Effector CD8-positive, alpha-beta T cell (primary cell): Measurements from ENCODE around the gene EEF2K.
A peak's percentile ranks its signal among the peaks of the same experiment; 100 is the strongest.
"Not testable (repeated sequence)": the region's sequence is repeated elsewhere in the genome, so short reads cannot be mapped to it uniquely, and the experiment has no call there.

Source experiments
- DNase-seq: peaks from one replicate; lab custom pipeline; 2025; lab: John Stamatoyannopoulos, UW

Gene EEF2K

DNA sequence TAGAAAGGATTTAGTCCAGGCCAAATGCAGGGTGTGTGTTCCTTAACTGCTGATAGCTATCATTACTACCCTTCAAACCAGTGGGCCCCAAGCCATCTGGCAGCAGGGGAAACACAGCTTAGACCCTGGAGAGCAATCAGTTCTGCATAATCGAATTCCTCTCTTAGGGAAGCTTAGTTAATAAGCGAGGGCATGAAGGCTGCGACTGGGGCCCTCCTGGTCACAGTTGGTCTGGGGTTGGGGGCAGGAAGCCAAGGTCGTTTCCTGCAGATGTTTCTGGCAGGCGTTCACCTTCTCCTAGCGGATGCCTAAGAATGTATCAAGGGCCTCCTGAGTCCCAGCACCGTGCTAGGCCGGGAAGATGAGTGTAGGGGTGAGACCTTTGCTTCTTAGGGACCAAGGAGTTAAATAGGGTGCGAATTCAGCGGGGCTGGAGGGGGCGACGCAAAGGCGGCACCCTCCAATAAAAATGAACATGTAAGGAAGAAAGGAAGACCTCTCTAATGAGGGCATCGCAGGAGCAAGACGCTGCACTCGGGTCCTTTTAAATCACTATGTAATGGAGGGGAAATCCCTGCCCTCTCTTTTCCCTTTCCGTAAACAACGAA, 16.5 kb upstream of the EEF2K start:
- no peak for DNase-seq

DNA sequence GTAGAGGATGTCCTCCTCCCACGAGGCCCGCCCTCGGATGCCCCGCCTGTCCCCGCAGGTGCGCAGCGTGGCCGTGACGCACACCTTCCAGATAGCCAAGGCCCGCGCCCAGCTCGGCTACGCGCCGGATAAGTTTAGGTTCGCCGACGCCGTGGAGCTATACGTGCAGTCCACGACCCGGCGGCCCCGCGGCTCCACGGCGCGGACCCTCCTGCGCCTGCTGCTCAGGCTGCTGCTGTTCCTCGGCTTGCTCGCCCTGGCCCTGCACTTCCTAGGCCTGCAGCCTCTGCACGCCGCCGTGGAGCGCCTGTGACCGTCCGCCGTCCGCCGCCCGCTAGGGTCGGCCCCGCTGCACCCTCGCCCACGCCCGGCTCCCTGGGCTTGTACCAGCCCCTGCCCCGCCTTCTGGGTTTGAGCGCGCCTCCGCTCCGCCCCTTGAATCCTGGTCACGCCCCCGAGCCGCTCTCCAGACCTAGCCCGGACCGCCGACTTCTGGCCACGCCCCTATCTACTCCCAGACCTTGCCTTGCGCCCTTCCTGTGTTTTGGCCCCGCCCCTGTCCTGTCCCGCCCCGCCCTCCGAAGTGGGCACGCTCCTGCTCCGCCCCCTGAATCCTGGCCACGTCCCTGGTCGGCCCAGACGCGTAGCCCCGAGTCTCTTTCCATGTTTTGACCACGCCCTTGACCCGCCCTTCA, 15.8 kb upstream of the EEF2K start:
- DNase-seq: peak; percentile 87

DNA sequence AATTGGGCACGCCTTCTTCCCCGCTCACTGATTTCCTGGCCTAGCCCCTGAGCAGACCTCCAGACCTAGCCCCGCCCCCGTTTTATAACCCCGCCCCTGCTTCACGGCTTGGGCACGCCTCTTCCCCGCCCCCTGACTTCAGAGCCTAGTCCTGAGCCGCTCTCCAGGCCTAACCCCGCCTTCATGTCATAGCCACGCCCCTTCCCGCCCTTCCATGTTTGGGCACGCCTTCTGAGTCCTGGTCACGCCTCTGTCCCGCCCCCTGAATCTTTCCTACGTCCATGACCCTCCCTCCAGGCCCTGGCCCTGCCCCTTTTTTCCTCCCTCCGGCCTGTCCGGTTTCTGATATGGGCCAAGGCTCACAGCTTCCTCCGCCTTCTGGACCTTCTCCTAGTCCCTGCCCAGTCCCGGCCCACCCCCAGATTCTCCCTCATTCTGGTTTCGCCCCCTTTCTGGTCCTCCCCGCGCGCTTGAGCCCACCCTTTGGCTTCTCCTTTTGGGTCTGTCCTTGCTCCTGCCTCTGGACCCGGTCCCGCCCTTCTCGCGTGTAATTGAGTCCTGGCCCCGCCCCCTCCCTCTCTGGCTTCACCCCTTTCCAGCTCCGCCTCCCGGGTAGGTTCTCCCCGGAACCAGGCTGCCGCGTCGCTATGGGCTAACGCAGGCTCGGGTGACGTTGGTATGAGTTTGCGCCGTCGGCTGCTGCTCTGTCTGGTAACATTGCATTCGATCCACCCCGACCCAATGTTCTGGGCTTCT, 15.1 kb upstream of the EEF2K start:
- DNase-seq: peak; percentile 99

DNA sequence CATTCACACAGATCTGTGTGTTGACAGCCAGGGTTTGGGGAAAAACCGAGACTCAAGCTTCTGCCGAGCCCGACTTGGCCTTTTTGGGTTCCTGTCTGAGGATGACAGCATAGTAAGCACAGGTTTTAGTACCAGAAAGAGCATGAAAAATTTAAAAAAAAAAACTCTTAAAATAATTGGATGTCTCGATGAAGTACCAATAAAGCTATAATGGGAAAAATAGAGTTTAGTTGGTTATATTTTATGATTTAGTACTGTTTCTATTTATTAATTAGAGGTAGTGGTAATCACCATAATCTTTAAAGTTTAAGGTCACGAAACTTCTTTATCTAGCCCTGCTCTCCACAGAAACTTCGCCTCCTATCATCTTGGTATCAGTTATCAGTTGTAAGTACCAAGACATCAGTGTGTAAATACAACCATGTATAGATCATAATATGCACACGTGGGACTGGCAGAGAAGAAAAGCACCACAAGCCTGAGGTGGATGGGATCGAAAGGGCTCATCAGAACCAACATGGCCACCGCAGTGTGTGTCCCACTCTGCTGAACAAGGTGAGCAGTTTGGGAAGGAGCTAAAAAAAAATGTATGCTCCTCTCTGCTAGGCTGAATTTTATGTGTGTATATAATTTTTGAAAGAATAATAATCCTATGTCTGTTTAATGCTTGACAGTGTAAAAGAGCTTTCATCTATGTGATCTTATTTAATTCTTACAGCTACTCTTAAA, 14.4 kb upstream of the EEF2K start:
- peak; percentile 15 for DNase-seq

DNA sequence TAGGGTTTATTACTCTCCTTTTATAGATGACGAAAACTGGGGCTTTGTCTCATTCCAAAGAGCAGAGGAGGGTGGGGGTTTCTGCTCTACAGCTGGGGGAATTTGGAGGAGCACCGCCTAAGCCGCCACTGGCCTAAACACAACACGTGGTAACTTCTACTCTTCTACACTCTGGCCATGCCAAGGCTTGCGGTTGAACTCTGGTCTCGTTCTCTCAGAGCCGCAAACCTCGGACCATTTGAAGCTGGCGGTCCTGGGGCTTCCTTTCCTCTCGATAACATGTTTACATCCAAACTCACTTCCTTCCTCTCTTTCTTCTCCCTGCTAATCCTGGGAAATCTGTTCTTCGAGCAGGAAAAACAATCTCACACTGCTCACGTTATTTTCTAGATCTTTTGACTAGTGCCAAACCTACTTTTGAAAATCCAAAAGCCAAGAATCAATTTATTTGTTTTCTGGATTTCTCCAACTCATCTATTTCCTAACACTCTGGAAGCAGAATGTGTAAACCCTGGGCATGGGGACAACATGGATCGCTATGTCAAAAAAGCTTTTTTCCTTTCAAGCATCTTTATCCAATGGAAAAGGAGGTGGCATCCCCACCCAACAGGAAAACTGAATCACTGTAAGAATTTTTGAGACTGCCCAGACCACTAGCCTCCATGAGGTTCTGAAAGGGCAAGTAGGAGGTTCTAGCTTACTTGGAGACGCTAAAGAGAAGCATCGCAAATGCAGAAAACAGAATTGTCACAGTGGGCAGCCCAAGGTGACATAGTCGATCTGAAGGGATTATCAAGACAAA, 13.6 kb upstream of the EEF2K start:
- peak; percentile 73 for DNase-seq

DNA sequence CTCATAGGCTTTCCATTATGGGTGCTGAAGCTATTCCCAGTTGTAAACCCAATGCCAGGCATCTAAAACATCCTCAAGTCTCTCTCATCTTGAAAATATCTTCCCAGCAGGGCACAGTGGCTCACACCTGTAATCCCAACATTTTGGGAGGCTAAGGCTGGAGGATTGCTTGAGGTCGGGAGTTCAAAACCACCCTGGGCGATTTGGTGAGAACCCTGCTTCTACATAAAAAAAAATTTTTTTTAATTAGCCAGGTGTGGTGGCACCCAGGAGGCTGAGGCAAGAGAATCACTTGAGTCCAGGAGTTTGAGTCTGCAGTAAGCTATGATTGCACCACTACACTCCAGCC, 13.0 kb upstream of the EEF2K start:
- DNase-seq: no peak

DNA sequence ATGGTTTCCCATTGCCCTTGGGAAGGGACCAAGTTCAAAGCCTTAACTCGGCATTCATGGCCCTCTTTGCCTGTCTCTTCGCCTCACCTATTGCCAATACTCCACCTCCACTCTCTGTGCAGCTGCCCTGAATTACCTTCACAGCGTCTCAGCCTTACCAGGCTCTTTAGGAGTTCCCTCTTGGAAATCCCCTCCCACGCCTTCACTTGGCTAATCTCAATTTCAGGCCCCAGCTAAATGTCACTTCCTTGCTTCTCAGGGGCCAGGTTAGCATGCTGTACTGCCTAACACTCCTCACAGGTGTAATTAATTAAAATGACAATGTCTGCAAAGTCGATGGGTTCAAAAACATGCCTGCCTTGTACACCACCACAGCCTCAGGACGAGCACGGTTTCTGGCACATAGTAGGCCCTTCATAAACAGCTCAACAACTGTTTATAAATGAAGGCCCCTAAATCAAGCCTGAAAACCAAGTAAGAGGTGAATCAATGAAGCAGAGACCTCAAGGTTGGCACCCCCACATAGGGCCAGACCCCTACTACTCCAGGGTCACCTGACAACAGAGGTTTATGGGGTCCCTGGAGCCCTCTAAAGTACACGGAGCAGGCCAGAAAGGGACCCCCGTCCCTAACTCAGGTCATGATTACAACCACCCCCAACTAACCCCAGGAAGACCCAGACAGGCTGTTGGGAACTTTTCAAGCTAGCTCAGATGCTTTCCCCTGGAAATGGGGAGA, 11.2 kb upstream of the EEF2K start:
- DNase-seq: peak; percentile 17

DNA sequence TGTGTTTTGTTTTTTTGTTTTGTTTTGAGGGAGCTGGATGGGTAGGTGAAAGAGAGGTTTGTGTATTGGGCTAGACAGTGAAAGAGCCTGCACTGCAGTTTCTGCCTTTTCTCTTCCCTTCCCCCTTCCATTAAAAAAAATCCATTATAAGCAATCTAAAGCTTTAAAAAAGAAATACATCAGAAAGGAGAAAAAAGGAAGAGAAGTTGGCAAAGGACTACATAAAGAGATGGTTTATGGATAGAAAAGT, 10.7 kb upstream of the EEF2K start:
- no peak for DNase-seq

DNA sequence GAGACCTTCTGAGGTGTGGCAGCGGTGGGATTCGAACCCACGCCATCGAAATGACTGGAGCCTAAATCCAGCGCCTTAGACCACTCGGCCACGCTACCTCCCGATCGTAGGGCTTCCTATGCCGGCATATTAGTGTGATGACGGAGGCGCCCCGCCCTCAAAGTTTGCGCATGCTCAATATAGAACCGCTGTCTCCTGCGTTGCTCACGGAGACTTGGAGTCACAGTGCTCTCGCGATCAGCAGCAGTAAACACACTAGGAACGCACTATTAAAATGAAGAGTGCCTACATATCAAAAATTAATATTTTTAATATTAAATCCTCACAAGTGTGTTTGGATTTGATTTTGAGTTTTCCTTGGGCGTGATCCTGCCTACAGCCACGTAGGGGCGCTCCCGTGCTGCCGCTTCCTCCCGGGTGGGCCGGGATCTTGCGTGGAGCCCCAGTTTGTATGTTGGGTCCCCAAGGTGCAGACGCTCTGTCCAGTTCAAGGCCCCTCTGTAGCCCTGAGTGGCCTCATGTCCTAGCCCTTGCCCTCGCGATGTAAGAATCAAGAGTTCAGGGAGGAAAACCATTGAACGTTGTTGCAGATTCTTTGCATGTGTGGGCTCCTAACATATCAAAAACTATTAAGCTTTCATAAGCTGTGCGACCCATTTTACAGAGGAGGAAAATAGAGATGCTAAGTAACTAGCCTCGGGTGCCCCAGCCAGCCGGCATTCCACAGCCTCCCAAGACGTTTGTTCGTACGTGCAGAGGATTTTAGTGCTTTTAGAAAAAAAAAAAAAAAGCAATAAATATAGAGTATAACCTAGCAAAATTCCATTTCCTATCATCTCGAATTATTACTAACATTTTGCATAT, 10.2 kb upstream of the EEF2K start:
- peak; percentile 86 for DNase-seq

DNA sequence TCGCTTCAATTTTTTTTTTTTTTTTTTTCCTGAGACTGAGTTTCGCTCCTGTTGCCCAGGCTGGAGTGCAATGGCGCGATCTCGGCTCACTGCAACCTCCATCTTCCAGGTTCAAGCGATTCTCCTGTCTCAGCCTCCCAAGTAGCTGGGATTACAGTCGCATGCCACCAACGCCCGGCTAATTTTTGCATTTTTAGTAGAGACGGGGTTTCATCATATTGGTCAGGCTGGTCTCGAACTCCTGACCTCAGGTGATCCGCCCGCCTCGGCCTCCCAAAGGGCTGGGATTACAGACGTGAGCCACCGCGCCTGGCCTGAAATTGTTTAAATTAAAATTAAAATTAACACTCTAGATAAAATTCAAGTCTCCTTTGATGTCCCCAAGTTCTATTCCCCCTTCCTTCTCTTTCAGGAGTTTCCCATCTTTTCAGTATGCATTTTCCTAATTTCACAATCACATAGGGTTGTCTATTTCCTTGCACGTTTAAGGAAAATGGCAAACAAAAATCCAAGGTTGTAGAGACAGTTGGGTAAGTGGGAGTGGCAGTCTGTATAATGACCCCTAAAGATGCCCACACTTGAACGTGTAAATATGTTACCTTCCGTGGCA, 9.4 kb upstream of the EEF2K start:
- DNase-seq: not testable (repeated sequence)

DNA sequence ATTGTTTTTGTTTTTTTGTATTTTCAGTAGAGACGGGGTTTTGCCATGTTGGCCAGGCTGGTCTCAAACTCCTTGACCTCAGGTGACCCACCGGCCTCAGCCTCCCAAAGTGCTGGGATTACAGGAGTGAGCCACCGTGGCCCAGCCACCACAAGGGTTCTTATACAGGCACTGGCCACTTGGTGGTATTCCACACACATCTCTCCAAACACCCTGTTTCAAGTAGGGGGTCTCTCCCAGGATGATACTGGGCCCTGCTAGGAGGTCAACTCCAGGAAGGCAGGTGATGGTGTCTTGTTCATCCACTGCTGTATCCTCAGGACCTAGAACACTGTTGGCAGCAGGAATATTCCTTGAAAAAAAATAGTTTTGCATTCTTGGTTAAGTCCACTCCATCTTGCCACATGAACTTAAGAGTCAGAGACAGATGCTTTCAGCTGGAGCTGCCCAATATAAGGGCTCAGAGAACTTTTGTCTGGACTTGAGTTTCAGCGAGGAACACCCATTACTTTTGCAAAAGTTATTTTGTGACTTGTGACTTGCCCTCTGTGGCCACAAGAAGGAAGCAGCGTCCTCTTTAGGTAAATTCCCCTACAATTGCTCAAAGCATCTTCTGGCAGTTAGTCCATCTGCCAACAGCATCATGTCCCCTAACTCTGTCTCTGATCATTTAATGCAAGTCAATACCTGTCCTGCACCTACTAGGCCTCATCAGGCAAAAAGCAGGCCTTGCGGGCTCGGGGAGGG, 7.4 kb upstream of the EEF2K start:
- DNase-seq: no peak

DNA sequence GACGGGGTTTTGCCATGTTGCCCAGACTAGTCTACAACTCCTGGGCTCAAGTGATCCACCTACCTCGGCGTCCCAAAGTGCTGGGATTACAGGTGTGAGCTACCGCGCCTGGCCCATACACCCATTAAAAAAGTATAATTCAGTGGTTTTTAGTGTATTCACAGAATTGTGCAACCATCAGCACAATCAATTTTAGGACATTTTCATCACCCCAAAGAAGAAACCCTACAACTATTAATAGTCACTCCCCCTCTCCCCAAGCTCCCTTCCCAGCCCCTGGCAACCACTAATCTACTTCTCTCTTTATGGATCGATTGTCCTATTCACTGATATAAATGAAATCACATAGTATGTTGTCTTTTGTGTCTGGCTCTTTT, 3.8 kb upstream of the EEF2K start:
- DNase-seq: no peak

DNA sequence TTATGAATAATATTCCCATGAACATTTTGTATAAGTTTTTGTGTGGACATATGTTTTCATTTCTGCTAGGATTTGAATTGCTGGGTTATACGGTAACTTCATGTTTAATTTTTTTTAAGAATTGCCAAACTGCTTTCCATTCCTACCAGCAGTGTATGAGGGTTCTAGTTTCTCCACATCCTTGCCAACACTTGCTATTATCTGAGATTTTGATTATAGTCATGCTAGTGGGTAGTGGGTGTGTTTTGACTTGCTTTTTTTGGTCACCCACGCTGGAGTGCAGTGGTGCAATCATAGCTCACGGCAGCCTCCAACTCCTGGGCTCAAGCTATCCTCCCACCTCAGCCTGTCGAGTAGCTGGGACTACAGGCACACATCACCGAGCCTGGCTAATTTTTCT, 3.0 kb upstream of the EEF2K start:
- DNase-seq: no peak

DNA sequence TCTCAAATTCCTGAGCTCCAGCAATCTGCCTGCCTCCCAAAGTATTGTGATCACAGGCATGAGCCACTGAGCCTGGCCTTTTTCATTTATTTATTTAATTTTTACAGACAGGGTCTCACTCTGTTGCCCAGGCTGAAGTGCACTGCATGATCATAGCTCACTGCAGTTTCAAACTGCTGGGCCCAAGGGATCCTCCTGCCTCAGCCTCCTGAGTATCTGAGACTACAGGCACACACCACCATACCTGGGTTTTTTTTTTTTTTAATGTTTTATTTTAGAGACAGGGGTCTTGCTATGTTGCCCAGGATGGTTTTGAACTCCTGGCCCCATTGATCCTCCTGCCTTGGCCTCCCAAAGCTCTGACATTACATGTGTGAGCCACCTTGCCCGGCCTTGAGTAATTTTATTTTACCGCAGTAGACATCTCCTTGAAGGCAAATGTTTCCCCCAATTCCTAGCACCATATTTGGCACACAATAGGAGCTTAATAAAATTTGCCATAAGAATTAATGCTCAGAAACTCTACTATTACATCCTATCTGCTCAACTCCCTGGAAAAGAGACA, 1.9 kb upstream of the EEF2K start:
- no peak for DNase-seq

DNA sequence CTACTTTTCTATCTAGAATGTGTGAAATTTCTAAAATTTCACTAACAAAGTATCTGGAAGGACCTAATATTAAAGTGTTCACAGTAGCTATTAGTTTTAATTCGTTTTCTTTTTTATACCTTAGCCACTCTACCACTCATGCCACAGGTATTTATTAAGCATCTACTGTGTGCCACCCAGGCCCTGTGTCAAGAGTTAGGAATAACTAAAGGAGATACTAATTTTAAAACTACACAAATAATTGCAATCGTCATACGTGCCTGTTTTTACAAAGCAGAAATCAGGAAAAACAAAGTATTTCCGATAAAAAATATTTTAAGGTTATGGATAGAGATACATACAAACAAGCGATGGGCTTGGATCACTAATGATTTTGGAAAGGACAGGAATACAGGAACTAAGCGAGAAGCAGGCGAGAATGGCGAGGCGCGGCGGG, 483 bp upstream of the EEF2K start:
- DNase-seq: no peak

DNA sequence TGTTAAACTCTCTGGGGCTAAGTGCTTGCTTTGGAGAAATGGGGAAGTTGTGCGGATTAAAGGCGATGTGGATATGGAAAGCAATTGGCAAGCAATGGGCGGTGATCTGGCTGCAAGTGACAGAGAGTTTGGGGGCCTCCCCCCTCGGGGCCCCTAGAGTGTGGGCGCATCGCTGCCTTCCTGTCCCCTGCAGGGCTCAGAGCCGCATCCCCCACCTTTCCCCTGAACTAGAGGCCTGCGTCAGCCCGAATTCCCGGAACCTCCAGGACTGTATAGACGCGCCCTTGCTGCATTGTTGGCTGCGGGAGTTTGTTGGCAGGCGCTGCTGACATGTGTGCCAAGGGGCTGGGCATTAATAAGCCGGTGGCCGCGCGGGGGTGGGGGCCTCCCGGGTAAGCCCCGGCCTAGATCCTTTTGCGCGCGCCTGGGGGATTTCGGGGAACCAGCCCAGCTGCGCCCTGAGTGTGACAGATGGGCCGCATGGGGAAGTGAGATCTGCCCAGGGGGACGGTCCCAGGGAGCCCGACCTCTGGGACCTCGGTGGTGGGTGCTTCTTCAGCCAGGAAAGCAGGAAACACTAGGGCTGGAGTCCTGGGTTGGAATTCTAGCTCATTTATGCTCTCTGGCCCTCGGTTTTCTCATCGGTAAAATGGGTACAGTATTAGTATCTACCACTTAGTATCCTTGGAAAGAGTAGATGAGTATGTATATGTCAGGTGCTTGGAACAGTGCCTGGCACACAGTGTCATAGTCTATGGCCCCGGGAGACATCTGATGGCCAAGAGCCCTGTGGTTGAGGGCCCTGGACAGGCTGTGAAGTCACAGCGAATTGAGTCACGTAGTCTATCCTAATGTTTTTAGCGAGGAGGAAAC, 1.0 kb downstream of the EEF2K start:
- peak; percentile 46 for DNase-seq

DNA sequence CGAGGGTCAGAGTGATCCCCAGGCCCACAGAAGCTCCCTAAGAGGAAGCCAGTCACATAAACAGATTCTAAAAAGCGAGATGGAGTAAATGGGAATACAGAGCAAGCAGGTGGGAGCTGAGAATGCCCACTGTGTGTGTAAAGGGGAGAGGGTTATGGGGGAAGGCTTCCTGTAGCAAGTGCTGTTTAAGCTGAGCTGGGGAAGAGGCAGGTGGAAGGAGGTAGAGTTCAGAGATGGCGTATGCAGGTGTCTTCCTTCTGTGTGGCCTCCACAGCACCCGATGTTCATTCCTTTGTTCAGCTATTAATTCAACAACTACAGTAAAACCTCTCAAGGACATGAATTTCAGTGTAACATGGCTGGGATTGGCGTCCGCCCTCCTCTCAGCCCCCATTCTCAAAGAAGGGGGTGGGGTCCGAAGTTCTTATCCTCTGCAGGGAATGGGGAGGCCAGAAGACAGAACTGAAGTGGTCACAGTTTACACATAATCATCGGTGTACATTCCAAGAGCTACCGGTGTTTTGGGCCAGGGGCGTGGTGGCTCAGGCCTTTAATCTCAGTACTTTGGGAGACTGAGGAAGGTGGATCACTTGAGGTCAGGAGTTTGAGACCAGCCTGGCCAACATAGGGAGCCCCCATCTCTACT, 1.8 kb downstream of the EEF2K start:
- DNase-seq: no peak
